OCI-LY1 (cell line): ENCODE measurements around the gene RASL12.

Experiments
- H2AFZ ChIP-seq: fragments of 200-600 bp; sonication (generic), shearing (Covaris generic); 2 replicates; pipeline ENCODE4 v1.6.0; 2014; ENCODE audit warnings: antibody characterized with exemption, mild to moderate bottlenecking, low read length
- H3F3A ChIP-seq: fragments of 200-600 bp; sonication (generic), shearing (Covaris generic); 2 replicates; pipeline ENCODE4 v1.6.0; 2014; ENCODE audit warnings: mild to moderate bottlenecking, antibody characterized with exemption, low read length, moderate library complexity; ENCODE audit not compliant: insufficient read depth
- H3K27ac ChIP-seq: fragments of 200-600 bp; sonication (generic); 2 replicates; pipeline ENCODE4 v1.5.1; 2014; ENCODE audit warnings: low read length, mixed run types, mild to moderate bottlenecking, low read depth; ENCODE audit not compliant: poor library complexity, severe bottlenecking
- H3K27me3 ChIP-seq: fragments of 200-600 bp; sonication (generic); 2 replicates; pipeline ENCODE4 v1.6.0; 2014; ENCODE audit warnings: antibody characterized with exemption, mild to moderate bottlenecking, low read length, moderate library complexity; ENCODE audit not compliant: insufficient read depth
- H3K36me3 ChIP-seq: fragments of 200-600 bp; sonication (generic); 2 replicates; pipeline ENCODE4 v1.6.1; 2014; ENCODE audit warnings: mild to moderate bottlenecking, antibody characterized with exemption, low read length, moderate library complexity, mixed read lengths; ENCODE audit not compliant: insufficient read depth
- H3K4me1 ChIP-seq: fragments of 200-600 bp; sonication (generic); 2 replicates; pipeline ENCODE4 v1.5.1; 2014; ENCODE audit warnings: mild to moderate bottlenecking, low read length, moderate library complexity; ENCODE audit not compliant: insufficient read depth, severe bottlenecking
- H3K4me2 ChIP-seq: fragments of 200-600 bp; sonication (generic), shearing (Covaris generic); 2 replicates; pipeline ENCODE4 v1.6.1; 2014; ENCODE audit warnings: low read length
- H3K4me3 ChIP-seq: fragments of 200-600 bp; sonication (generic); 2 replicates; pipeline ENCODE4 v1.5.1; 2014; ENCODE audit warnings: low read length, low read depth, mild to moderate bottlenecking, mixed read lengths; ENCODE audit not compliant: poor library complexity, severe bottlenecking
- H3K79me2 ChIP-seq: fragments of 200-600 bp; shearing (Covaris generic); 2 replicates; pipeline ENCODE4 v1.6.1; 2016; ENCODE audit warnings: mixed run types, low read length, mixed read lengths; ENCODE audit not compliant: insufficient read depth
- H3K9ac ChIP-seq: fragments of 200-600 bp; sonication (generic), shearing (Covaris generic); 2 replicates; pipeline ENCODE4 v1.6.1; 2014; ENCODE audit warnings: mild to moderate bottlenecking, low read length, mixed read lengths
- H3K9me2 ChIP-seq: fragments of 200-600 bp; sonication (generic), shearing (Covaris generic); 2 replicates; pipeline ENCODE4 v1.6.1; 2014; ENCODE audit warnings: low read depth, mild to moderate bottlenecking, low read length, mixed read lengths
- H3K9me3 ChIP-seq: fragments of 200-600 bp; shearing (Covaris generic); 2 replicates; pipeline ENCODE4 v1.6.1; 2014; ENCODE audit warnings: low read length, mixed read lengths
- H4K20me1 ChIP-seq: fragments of 200-600 bp; sonication (generic), shearing (Covaris generic); 2 replicates; pipeline ENCODE4 v1.6.0; 2016; ENCODE audit warnings: mild to moderate bottlenecking, low read length; ENCODE audit not compliant: insufficient read depth
- EZH2 ChIP-seq: fragments of 200-600 bp; sonication (generic), shearing (Covaris generic); IDR thresholded peaks from 2 replicates; pipeline ENCODE4 v1.8.0; 2017; ENCODE audit warnings: borderline replicate concordance, mixed run types, mild to moderate bottlenecking, antibody characterized with exemption, low read length, moderate library complexity, mixed read lengths
- TF ChIP-seq, protein P1 (sequence below): fragments of 200-600 bp; sonication (generic), shearing (Covaris generic); IDR thresholded peaks from 2 replicates; pipeline ENCODE4 v1.5.1; 2017; ENCODE audit warnings: mild to moderate bottlenecking, antibody characterized with exemption, low read length, moderate library complexity, mixed read lengths

The RASL12 gene

DNA sequence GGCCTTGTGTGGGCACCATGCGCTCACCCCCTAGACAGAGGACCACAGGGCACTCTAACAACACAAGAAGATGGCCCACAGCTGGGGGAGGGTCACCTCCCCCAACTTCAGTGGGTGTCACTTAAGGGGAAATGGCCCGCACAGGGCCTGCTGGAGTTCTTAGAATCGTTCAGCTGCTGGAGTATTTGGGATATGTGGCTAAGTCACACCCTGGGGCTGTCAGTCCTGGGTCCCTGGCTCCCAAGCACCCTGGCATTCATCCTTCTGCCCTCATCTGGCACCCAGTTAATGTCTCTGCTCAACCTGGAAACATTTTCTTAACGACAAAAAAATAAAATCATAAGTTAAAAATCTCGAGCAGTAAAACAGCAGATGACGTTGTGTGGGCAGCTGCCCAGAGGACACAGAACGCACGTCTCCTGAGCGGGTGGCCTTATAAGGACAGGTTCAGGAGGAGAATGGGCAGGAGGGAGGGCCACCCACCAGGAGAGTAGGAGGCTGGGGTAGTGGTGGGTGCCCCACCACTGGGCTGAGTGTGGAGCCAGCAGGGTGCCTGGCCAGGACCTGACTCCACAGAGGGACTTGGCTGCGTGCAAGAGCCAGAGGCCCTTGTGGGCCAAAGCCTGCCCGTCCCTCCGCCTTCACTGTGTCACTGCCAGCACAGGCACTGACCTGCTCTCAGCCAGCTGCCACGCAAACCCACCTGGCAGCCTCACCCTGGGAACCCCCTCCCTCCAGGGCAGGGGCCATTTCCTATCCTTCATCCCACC is 20.3 kb upstream of the RASL12 start:
- Histone ChIP-seq H4K20me1 (no peaks in the 10 kb centered on the region), H3K36me3 (no peaks in the 10 kb centered on the region), H3K27ac (no peak overlapping the region), H3K9ac (no peak overlapping the region), H3K9me3 (no peaks in the 10 kb centered on the region), H3K4me3 (no peak overlapping the region), H3K79me2 (no peaks in the 10 kb centered on the region), H3K9me2 (no peaks in the 10 kb centered on the region), H3K27me3 (no peaks in the 10 kb centered on the region), H2AFZ (no peak overlapping the region), H3F3A (no peaks in the 10 kb centered on the region), H3K4me1 (no peaks in the 10 kb centered on the region), H3K4me2 (no peak overlapping the region)
- TF ChIP-seq, protein P1, sequence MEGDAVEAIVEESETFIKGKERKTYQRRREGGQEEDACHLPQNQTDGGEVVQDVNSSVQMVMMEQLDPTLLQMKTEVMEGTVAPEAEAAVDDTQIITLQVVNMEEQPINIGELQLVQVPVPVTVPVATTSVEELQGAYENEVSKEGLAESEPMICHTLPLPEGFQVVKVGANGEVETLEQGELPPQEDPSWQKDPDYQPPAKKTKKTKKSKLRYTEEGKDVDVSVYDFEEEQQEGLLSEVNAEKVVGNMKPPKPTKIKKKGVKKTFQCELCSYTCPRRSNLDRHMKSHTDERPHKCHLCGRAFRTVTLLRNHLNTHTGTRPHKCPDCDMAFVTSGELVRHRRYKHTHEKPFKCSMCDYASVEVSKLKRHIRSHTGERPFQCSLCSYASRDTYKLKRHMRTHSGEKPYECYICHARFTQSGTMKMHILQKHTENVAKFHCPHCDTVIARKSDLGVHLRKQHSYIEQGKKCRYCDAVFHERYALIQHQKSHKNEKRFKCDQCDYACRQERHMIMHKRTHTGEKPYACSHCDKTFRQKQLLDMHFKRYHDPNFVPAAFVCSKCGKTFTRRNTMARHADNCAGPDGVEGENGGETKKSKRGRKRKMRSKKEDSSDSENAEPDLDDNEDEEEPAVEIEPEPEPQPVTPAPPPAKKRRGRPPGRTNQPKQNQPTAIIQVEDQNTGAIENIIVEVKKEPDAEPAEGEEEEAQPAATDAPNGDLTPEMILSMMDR, result no peak
- TF ChIP-seq EZH2, result no peak

DNA sequence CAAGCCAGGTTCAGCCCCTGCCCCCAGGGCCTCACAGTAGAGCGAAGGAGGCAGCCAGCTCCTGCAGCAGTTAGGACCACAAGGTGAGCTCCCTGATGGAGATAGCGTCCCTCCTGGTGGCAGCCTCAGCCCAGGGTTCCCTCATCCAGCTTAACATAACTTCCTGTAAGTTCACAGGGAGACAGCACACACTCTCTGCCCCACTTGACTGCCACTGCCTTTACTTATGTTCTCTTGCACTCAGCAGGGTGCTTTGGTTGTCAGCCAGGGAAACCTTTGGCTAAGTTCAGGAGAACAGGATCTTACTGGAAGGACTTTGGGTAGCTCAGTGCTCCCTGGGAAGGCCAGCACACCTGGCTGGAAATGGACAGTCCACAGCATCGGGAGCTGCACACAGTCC is 19.6 kb upstream of the RASL12 start:
- TF ChIP-seq, protein P1, result no peak
- no peak for TF ChIP-seq EZH2

DNA sequence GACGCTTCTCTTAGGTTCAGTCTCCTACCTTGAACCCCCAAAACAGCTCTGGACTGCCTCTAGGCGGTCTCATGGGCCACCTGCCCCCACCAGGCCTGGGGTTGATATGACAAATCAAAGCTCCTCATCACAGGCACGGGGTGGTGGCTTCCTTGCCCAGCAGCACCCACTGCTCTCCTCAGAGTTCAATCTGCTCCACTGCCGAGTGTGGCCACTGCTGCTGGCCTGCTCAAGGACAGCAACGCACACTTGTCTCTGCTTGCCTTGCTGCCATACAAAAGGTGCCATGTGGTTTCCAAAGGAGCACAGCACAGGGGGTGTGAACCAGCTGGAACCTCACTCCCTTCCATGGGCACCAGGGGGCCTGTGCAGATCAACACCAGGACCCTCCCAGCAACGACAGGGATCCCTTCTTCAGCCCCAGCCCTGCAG is 18.9 kb upstream of the RASL12 start:
- no peaks in the 10 kb centered on the region for H4K20me1 ChIP-seq
- no peak overlapping the region for H3K9ac ChIP-seq
- no peaks in the 10 kb centered on the region for H3K79me2 ChIP-seq
- H3F3A ChIP-seq, result no peaks in the 10 kb centered on the region
- H3K36me3 ChIP-seq, result no peaks in the 10 kb centered on the region
- no peaks in the 10 kb centered on the region for H3K27me3 ChIP-seq
- no peaks in the 10 kb centered on the region for H3K4me1 ChIP-seq
- no peaks in the 10 kb centered on the region for H3K9me2 ChIP-seq
- H3K4me3 ChIP-seq, result no peak overlapping the region
- no peak overlapping the region for H3K4me2 ChIP-seq
- H2AFZ ChIP-seq, result no peak overlapping the region
- TF ChIP-seq, protein P1, result no peak
- TF ChIP-seq EZH2, result no peak
- no peaks in the 10 kb centered on the region for H3K9me3 ChIP-seq
- no peak overlapping the region for H3K27ac ChIP-seq

More for the DNA sequence above, 19.6 kb upstream of the RASL12 start:
- Histone ChIP-seq H4K20me1 (no peaks in the 10 kb centered on the region), H3K36me3 (no peaks in the 10 kb centered on the region), H3K27me3 (no peaks in the 10 kb centered on the region), H3K79me2 (no peaks in the 10 kb centered on the region), H3K9ac (no peak overlapping the region), H3F3A (no peaks in the 10 kb centered on the region), H3K9me2 (no peaks in the 10 kb centered on the region), H2AFZ (no peak overlapping the region), H3K9me3 (no peaks in the 10 kb centered on the region), H3K4me1 (no peaks in the 10 kb centered on the region), H3K27ac (no peak overlapping the region), H3K4me2 (no peak overlapping the region), H3K4me3 (no peak overlapping the region)
